GM19328 (cell line): Measurements from ENCODE around the gene CCDC73.
"Not testable (repeated sequence)": the region's sequence is repeated elsewhere in the genome, so short reads cannot be mapped to it uniquely, and the experiment has no call there.

Experiments
- ATAC-seq: cut with Tn5 transposase; IDR thresholded peaks from one replicate; pipeline ENCODE4 v1.9.1; 2021; ENCODE audit warnings: mild to moderate bottlenecking, moderate library complexity; ENCODE audit not compliant: unreplicated experiment

CCDC73 gene

DNA sequence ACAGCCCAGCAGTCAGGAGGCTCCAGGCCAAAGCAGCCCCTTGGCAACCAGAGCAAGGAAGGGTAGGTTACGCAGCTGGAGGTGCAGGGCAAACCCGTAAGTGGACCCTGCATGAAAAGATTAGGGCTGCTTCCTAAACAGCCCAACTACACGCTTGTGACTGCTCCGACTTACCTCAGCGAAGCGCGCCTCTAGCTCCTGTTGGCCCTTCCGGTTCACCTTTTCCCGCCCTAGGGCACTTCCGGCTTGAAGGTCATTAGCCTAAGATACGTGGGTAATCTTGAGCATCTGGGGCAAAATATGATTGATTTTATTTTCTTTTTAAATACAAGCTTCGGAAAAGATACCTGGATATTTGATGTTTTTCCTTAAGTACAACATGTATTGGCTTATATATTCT, at the start of gene CCDC73:
CCDC73 (minus strand) TSS at position 224 of the 400 bp plus-strand sequence. CDS start 34,419 bp downstream, outside the sequence.
- no peak for ATAC-seq

DNA sequence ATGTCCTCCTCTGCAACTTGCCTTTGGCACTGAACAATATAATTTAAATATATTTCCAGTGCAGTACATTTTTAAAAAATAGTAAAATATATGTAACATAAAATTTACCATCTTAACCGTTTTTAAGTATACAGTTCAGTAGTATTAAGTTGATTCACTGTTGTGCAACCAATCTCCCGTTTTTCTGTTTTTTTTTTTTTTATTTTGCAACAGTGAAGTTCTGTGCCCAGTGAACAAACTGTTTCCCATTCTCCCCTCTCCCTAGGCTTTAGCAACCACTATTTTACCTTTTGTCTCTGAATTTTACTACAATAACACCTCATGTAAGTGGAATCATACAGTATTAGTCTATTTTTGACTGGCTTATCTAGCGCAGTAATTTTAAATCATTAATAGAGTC, 49.1 kb upstream of the CCDC73 start:
- ATAC-seq: no peak

DNA sequence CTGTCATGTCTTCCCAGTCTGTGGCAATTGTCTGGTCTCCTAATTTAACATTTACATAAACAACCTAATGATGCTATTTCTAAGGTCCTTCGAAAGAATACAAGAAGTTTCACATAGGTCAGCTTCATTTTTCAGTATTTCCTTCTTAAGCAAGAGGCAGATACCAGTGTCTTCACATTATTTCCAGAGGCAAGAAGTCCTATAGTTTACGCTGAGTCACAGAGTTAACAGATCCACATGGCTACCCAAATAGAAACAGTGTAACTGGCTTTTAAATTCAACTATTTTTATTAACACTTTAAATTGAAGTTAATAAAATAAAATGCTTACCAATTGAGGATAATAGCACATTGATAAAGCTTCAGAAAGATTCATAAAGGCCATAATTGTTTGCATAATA, 46.1 kb upstream of the CCDC73 start:
- ATAC-seq: no peak

DNA sequence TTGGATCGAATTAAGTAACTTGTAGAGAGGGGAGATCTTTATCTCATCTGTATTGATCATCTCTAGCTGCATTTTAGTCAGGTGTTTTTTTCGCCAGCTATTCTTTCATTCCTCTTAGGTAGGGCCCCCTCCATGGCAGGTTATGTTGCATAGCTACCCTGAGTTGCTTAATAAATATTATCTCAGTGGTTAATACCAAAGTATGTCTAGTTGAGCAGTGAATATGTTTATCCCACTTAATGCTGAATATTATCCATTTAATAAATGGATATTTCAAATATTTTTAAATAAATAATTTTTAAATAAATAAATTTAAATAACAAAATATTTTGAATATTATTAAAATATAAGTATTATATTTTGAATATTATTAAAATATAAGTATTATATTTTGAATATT, 44.8 kb upstream of the CCDC73 start:
- ATAC-seq: no peak

DNA sequence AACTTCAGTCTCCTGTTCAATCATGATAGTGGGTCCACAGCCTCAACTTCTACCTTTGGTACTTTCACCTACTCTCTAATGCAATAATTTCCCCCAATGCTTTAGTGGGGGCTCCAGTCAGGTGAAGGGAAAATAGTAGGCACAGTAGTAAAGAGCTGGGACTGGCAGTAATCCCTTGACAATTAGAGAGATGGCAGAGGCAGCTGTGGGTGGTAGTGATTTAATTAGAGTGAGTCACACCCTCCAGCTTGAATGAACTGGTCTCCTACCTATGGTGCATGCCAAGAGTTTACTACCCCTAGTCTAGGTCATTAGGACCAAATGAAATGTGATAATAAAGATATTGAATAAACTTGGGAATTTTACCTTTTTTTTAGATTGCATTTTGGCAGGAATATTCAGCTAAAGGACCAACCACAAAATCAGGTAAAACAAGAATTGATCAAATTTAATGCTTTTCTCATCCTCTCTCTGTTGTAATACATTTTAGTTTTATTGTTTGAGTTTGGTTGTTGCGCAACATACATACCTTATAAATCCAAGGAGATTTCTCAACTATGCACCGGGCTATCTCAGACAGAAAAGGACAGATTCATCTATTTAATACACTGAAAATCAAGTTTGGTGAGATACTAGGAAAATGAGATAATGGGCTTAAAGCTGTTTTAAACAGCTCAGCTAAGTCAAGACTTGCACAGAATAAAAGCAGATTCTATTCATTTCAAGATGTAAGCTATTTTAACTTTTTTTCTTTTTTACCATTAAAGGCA, 44.2 kb upstream of the CCDC73 start:
- ATAC-seq: no peak

DNA sequence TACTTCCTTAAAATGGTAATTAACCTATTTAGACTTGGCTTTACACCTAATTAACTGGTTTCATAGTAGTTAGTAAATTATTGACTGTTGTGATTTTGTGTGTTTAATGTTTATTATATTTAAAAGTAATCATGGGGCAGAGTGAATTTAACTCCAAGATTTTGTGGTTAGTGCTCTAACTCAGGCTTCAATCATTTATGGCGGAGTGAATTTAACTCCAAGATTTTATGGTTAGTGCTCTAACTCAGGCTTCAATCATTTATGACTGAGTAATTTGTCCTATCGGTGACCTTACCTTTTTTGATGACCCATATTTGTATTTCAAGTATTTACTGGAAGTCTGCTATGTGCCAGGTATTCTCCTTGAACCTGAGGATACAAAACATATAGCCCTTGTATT, 42.5 kb upstream of the CCDC73 start:
- ATAC-seq: no peak

DNA sequence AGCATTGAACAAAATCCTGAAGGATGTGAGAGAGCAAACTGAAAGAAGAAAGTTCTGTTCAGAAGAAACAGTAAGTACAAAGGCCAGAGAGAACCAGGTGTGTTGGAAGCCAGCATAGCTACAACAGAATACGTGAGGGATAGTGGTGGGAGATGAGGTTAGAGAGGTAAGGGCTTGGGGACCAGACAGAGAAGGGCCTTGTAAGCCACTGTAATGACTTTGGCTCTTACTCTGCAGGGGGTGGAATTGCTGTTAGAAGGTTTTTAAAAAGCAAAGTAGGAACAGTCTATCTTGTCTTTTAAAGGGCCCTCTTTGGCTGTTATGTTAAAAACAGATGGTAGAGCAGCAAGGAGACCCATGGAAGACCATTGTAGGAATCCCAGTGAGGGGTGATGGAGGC, 39.5 kb upstream of the CCDC73 start:
- ATAC-seq: no peak

DNA sequence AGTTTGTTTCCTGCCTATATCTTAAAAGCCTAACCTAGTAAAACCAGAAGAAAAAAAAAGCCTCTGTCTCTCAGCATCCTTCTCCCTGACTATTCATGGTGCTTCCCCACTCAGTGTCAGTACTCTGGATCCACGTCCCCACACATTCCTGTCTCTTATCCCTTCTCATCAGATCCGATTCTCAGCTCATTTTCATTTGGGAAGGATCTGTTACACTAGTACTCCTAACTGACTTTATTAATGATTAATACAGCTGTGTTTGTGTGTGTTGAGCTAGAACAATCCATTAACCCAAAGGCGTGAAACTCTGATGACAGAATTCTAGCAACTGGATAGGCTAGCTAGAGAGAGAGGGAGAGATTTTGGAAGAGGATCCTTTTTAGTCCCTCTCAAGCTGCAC, 36.8 kb upstream of the CCDC73 start:
- no peak for ATAC-seq

DNA sequence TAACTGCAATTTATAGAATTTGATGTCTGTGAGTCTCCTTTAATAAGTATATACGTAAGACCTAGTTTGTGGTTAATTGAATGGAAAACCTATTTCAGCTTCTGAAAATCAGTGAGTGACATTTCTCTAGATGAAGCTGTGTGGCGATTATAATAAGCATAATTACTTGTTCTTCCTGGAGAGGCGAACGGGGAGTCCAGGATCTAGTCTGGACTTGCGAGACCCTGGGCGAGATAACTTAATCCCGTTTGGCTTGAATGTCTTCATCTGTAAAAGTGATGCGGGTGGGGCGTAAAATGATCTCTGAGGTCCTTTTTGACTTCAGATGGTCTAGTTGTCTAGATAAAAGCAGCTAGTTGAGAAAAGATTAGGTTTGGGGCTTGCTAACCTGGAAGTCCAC, 36.3 kb upstream of the CCDC73 start:
- ATAC-seq: no peak

DNA sequence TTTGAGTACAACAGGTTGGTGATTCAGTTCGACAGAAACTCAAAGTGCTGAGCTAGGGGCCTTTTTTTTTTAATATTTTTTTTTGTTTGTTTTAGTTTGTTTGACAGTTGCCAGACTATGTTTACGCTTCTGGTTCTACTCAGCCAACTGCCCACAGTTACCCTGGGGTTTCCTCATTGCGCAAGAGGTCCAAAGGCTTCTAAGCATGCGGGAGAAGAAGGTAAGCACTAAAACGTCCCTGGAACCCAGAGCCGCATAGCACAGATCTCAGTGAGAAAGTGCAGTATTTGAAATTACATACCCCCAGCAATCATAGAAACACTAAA, 35.9 kb upstream of the CCDC73 start:
- ATAC-seq: no peak

DNA sequence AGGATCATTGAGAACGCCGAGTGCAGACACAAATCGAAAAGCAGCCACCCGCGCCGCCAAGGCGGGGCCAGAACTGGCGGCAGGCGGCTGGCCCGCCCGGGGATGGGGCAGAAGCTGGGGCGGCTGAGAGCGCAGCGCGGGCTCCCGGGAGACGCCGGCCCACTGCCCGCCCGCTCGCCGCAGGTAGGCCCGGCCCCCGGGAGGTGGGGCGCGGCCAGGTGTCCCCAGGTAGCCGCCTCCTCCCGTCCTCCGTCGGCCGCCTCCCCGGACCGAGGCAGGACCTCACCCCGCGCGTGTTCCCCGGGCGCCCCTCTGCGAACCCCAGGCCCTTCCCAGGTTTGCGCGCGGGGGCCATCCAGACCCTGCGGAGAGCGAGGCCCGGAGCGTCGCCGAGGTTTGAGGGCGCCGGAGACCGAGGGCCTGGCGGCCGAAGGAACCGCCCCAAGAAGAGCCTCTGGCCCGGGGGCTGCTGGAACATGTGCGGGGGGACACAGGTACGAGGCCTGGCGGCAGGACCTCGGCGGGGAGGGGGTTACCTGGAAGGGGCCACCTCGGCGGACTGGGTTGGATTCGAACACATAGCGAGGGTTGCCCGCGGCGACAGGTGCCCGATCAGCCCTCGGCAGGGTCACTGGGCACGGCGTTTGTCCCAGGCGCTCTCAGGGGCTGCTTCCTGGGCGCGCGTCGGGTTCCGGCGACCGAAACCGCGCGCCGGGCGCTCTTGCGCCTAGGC, 35.4 kb upstream of the CCDC73 start, which contains the start of gene PRRG4:
PRRG4 (plus strand) TSS at position 248 of the 733 bp plus-strand sequence. CDS start 603 bp downstream, outside the sequence.
- ATAC-seq: peak; percentile 85

DNA sequence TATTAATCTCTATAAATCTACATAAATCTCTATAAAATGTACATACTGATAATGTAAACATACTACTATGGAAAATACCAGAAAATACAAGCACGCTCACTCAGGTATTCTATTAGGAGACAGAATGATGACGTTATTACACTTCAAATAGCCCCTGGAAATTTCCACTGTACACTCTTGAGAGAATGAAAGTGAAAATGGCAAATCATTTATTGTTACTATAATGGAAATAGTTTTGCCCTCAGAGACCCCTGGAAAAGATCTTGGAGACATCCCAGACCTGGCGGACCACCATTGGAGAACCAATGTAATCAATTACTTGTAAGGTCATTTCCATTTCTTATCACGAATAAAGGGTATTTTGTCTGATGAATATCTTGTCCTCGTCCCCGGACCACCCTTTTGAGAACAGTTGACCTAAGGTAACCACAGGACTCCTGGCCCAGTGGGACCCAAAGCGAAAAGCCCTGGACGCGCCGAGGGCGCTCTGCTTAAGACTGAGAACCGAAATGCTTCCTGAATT, 34.8 kb upstream of the CCDC73 start:
- peak; percentile 40 for ATAC-seq

DNA sequence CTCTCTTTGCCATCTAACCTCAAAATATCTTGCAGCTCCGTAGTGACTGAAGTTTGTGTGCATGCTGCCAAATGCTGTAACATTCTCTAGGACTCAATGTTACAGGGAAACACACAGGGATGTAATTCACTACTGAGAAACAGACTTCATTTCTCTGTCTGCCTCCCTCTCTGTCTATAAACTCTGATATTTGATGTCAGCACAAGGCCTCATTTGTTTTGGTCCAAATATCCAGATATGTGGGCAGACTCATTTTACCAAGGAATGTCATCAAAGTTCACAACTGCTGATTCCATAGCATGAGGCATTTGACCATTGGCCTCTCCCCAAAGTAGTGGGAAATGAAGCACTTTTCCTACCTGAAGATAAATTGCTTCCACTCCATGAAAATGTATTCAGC, 32.8 kb upstream of the CCDC73 start:
- no peak for ATAC-seq

DNA sequence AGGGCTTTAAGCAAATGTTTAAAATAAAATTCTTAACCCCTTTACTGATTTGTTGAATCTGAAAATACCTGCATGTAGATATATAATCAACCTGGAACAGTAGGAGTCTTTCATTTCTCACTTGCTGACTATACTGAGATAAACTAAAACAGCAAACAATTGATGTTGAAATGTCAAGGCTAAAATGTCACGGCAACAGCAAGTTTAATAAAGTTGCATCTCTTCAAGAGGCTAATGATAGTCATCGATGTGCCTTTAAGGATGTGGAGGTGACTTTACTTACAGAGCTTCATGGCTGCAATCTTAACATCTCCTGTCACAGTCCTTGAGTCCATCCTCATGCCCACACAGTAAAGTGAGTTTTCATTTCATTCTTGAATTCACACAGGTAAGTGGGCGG, 31.7 kb upstream of the CCDC73 start:
- no peak for ATAC-seq

DNA sequence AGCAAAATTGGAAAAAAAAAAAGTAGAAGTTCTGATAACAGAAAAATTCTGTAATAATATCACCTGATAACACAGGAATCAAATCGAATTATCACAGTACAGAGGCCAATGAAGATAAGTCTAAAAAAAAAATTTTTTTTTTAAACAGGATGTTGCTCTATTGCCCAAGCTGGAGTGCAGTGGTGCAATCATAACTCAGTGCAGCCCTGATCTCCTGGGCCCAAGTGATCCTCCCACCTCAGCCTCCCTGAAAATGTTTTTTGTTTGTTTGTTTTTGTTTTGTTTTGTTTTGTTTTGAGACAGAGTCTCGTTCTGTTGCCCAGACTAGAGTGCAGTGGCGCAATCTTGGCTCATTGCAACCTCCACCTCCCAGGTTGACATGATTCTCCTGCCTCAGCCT, 29.2 kb upstream of the CCDC73 start:
- not testable (repeated sequence) for ATAC-seq

DNA sequence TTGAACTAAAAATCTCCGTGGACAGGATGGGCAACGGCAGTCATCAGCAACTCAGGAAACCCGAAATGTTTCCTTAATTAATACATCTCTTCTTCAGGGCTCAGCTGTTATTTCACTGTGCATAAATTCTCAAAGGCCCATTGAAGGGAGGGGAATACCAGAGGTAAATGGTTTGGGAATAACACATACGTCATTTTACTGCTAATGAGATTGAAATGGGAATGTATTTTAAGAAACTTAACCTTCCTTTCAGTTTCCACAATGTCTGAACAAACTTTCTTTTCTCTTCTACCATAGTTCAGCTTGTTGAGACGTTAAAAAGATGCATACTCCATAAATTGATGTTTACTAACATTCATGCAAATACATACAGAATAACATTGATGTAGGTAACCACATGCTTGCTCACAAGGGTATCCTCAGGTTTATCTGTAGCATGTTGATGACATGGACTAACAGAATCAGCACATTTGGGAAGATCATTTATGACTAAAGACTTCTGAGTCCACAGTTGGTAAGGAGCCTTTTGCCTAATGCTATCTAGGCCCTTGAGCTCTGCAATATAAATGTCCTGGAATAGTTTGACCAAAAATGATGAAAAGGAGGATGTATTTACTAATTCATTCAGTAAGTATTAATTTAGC, 27.6 kb upstream of the CCDC73 start:
- no peak for ATAC-seq

DNA sequence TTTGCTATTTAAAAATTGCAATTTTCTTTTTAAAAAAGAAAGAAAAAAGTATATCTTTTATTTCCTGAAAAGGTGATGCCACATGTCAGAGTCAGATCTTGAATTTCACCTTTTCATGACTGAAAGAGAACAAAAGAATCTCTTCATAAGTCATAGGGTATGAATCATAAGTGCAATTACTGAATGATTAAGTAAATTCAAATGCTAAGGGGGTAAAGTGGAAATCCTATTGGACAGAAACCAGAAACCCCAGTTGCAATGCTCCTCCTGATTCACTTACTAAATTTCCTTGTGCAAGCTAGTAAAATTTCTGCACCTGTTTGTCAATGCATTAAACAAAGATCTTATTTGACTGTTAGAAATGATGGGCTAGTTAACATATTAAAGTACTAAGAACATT, 27.1 kb upstream of the CCDC73 start:
- no peak for ATAC-seq

DNA sequence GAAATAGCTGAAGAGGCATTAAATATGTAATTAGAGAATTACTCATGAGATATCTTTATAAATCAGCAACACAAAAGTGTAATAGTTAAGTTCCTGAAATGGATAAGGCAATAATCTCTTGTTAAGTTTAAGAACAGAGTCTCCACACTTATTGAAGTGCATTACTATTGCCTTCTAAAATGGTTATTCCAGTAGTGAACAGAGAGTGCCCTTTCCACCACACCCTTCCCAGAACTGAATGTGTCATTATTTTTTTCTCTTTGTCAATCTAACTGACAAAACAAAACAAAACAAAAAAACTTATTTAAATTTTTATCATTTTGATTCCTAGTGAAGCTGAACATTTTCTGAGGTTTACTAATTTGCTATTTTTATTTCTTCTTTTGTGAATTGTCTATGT, 26.0 kb upstream of the CCDC73 start:
- no peak for ATAC-seq

DNA sequence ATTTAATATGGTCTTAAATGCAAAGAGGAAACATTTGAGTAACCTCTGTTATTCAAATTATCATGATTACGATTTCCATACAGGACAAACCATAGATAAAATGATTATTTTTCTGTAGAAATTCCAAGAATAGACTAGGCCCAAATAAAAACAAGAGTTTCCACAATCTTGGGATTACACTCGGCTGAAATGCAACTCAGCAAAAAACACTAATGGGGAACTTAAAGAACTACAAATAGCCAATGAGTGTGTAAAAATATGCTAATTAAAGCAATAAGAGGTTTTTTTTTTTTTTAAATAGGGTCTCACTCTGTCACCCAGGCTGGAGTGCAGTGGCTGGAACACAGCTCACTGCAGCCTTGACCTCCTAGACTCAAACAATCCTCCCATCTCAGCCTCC, 24.7 kb upstream of the CCDC73 start:
- ATAC-seq: no peak

DNA sequence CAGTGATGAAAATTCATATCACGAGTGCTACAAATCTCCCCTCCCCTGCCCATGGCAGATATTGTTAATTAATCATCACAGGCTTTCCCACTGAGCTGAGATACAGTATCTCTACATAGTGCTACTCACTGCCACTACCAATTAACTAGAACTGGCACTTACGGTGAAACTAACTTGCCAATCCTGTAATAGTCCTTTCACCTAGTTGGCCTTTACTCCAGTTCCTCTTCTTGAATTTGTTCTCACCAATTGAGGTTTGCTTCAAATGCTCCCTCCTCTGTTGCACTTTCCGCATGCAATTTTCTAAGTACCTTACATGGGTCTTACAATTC, 23.4 kb upstream of the CCDC73 start:
- no peak for ATAC-seq

DNA sequence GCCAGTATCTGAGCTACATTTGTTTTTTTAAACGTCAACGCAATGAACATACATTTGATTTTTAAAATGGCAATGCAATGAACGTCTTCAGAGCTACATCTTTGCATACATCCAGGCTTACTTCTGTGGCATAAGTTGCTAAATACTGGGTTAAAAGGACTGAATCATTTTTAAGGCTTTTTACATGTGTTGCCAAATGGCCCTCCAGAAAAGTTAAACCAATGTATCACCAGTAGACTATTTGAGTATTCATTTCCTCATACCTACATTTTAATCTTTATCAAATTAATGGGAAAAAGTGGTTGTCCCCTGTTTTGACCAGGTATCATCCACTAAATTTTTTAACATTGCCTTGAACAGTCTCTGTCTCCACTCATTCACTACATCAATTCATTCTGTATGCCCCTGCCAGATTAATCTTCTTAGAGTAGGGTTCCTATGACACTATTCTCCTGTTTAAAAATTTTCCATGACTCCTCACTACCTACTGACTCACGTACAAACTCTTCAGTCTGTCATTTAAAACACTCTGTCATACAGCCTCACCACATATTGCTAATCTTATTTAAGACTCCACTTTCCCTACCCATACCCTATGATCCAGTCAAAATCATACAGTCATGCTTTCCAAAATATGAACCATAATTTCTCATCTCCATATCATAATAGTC, 22.9 kb upstream of the CCDC73 start:
- no peak for ATAC-seq
